CD14-positive monocyte (primary cell): Measurements from ENCODE around the gene KIF26A. TPM values are rescaled to one million over a fixed set of nuclear protein-coding genes. Genes with fewer than 3 reads are reported as not detected.

Experiments
- DNase-seq, 3 donors: peaks; one replicate each; pipeline ENCODE4 v3.0.0-alpha.2; 2011 to 2022
- H2AFZ ChIP-seq: 2 replicates; pipeline ENCODE4 v1.6.0; 2012; ENCODE audit warnings: mild to moderate bottlenecking, low read depth, low read length, inconsistent platforms; ENCODE audit not compliant: insufficient read depth, poor library complexity, severe bottlenecking
- H3K27ac ChIP-seq, 2 donors: 1 replicate in 1 of 2; 2 replicates in 1 of 2; pipeline ENCODE4 v1.5.1; 2012 to 2013; ENCODE audit warnings: low read length in 2 of 2, control low read depth in 1 of 2, inconsistent platforms in 1 of 2, low read depth in 1 of 2, mild to moderate bottlenecking in 1 of 2
- H3K27me3 ChIP-seq, 2 donors: one replicate each; pipeline versions ENCODE4 v1.6.0 to v1.6.1; 2011 to 2013; ENCODE audit warnings: low read length in 2 of 2; ENCODE audit not compliant: control insufficient read depth in 2 of 2, insufficient read depth in 2 of 2
- H3K36me3 ChIP-seq, 2 donors: replicated peaks in 1 of 2; 1 replicate in 1 of 2; 2 replicates in 1 of 2; pipeline versions ENCODE4 v1.5.1 to v1.6.1; 2012 to 2013; ENCODE audit warnings: low read length in 2 of 2, control low read depth in 1 of 2, inconsistent platforms in 1 of 2, mild to moderate bottlenecking in 1 of 2; ENCODE audit not compliant: insufficient read depth in 2 of 2, control insufficient read depth in 1 of 2
- H3K4me1 ChIP-seq, 2 donors: 1 replicate in 1 of 2; 2 replicates in 1 of 2; pipeline versions ENCODE4 v1.5.1 to v1.6.1; 2012 to 2013; ENCODE audit warnings: low read length in 2 of 2, control low read depth in 1 of 2, inconsistent platforms in 1 of 2, mild to moderate bottlenecking in 1 of 2, moderate library complexity in 1 of 2; ENCODE audit not compliant: insufficient read depth in 2 of 2, control insufficient read depth in 1 of 2
- H3K4me2 ChIP-seq: replicated peaks from 2 replicates; pipeline ENCODE3; 2012; ENCODE audit warnings: low read length, moderate library complexity, mild to moderate bottlenecking; ENCODE audit not compliant: poor library complexity, severe bottlenecking; ENCODE audit errors: extremely low read depth
- H3K4me3 ChIP-seq, 3 experiments: fragments of 200-600 bp in 1 of 3; sonication (generic) in 1 of 3; replicated peaks in 1 of 3; 1 replicate in 2 of 3; 2 replicates in 1 of 3; pipeline ENCODE4 v1.5.1; 2011 to 2013; ENCODE audit warnings: low read length in 3 of 3, mild to moderate bottlenecking in 3 of 3, control low read depth in 2 of 3, low read depth in 2 of 3, inconsistent platforms in 1 of 3, moderate library complexity in 1 of 3
- H3K79me2 ChIP-seq: 2 replicates; pipeline ENCODE4 v1.6.0; 2012; ENCODE audit warnings: mild to moderate bottlenecking, control low read depth, inconsistent platforms, low read length, moderate library complexity; ENCODE audit not compliant: insufficient read depth
- H3K9ac ChIP-seq: 2 replicates; pipeline ENCODE4 v1.6.0; 2017; ENCODE audit warnings: low read length, mild to moderate bottlenecking; ENCODE audit not compliant: insufficient read depth, poor library complexity, severe bottlenecking
- H3K9me3 ChIP-seq, 2 donors: replicated peaks in 1 of 2; 1 replicate in 1 of 2; 2 replicates in 1 of 2; pipeline versions ENCODE4 v1.5.1 to v1.6.1; 2012 to 2013; ENCODE audit warnings: low read length in 2 of 2, control low read depth in 1 of 2; ENCODE audit not compliant: control insufficient read depth in 1 of 2, insufficient read depth in 1 of 2
- H4K20me1 ChIP-seq: 2 replicates; pipeline ENCODE4 v1.6.0; 2012; ENCODE audit warnings: mild to moderate bottlenecking, low read length, control low read depth, moderate library complexity; ENCODE audit not compliant: insufficient read depth
- H3K27ac Mint-ChIP-seq, 7 donors: one replicate each; pipeline ENCODE4 v1.8.0; 2020; ENCODE audit warnings: mild to moderate bottlenecking in 7 of 7, mixed read lengths in 7 of 7, moderate library complexity in 6 of 7, inconsistent platforms in 2 of 7
- H3K27me3 Mint-ChIP-seq, 3 donors: one replicate each; pipeline ENCODE4 v1.8.0; 2021 to 2022; ENCODE audit warnings: low read depth in 3 of 3, mild to moderate bottlenecking in 3 of 3, mixed read lengths in 3 of 3, moderate library complexity in 3 of 3, inconsistent platforms in 1 of 3
- H3K36me3 Mint-ChIP-seq, 2 donors: one replicate each; pipeline ENCODE4 v1.8.0; 2020; ENCODE audit warnings: mixed read lengths in 2 of 2, inconsistent platforms in 1 of 2, mild to moderate bottlenecking in 1 of 2
- H3K4me1 Mint-ChIP-seq: one replicate; pipeline ENCODE4 v1.8.0; 2020; ENCODE audit warnings: mild to moderate bottlenecking, mixed read lengths
- H3K4me3 Mint-ChIP-seq, 2 donors: one replicate each; pipeline ENCODE4 v1.8.0; 2020; ENCODE audit warnings: mild to moderate bottlenecking in 2 of 2, mixed read lengths in 2 of 2, moderate library complexity in 1 of 2
- H3K9me3 Mint-ChIP-seq, 7 donors: one replicate each; pipeline ENCODE4 v1.8.0; 2020 to 2022; ENCODE audit warnings: mixed read lengths in 7 of 7, mild to moderate bottlenecking in 6 of 7, moderate library complexity in 6 of 7, inconsistent platforms in 2 of 7
- CTCF ChIP-seq: fragments of 200-600 bp; IDR thresholded peaks from one replicate; pipeline ENCODE4 v1.8.0; 2022; ENCODE audit warnings: antibody characterized with exemption, mild to moderate bottlenecking
- WGBS: methylation state at CpG from one replicate; pipeline ENCODE4 v1.1.5; 2013; ENCODE audit warnings: missing lambda C conversion rate; ENCODE audit not compliant: insufficient coverage; 5-methylcytosine and 5-hydroxymethylcytosine counted together
- intact Hi-C, 2 donors: fragments of 100-400 bp; cut with micrococcal nuclease; formaldehyde crosslinking; loops; one replicate each; pipeline versions ENCODE4 v1.15.0 to v1.15.1; 2023
- polyA plus RNA-seq, 3 donors: library from polyadenylated mRNA; depleted of rRNA in 1 of 3; unstranded in 2 of 3; stranded (reverse) in 1 of 3; fragments of 300-500 nt in 2 of 3; fragments of >200 nt in 1 of 3; fragmentation: Illumina TruSeq in 2 of 3; gene quantifications; 1 replicate in 2 of 3; 2 replicates in 1 of 3; pipeline ENCODE4 v1.2.3, GENCODE V29; 2012 to 2021

KIF26A gene
- polyA plus RNA-seq, 3 donors: not detected

- H3K4me2 ChIP-seq: no peak overlapping the region
- H3K9me3 Mint-ChIP-seq: no peaks in the 10 kb centered on the region
- H3K4me1 ChIP-seq: no peaks in the 10 kb centered on the region
- no peaks in the 10 kb centered on the region for H3K27me3 Mint-ChIP-seq
- no peak overlapping the region for H3K9ac ChIP-seq
- H3K36me3 ChIP-seq: no peaks in the 10 kb centered on the region
- no peaks in the 10 kb centered on the region for H3K27me3 ChIP-seq
- H3K4me1 Mint-ChIP-seq: no peaks in the 10 kb centered on the region
- H2AFZ ChIP-seq: no peak overlapping the region
- no peak overlapping the region for H3K27ac Mint-ChIP-seq
- no peak overlapping the region for H3K27ac ChIP-seq
- intact Hi-C loops: no loop called here
- no peak for TF ChIP-seq CTCF
- WGBS: 99% methylated on average over 33 of the region's 33 CpGs
- no peaks in the 10 kb centered on the region for H4K20me1 ChIP-seq
- no peaks in the 10 kb centered on the region for H3K79me2 ChIP-seq
- no peak overlapping the region for H3K4me3 ChIP-seq
- no peaks in the 10 kb centered on the region for H3K9me3 ChIP-seq
- DNase-seq: no peak
- no peaks in the 10 kb centered on the region for H3K36me3 Mint-ChIP-seq
- no peak overlapping the region for H3K4me3 Mint-ChIP-seq
Observed at GRCh38 chr14:104171895-104172294, 33.5 kb downstream of the KIF26A start.

- Histone ChIP-seq H3K27me3 (no peaks in the 10 kb centered on the region), H3K9me3 (no peaks in the 10 kb centered on the region), H3K36me3 (no peaks in the 10 kb centered on the region), H3K4me2 (no peak overlapping the region), H2AFZ (no peak overlapping the region), H4K20me1 (no peaks in the 10 kb centered on the region), H3K27ac (no peak overlapping the region), H3K9ac (no peak overlapping the region), H3K4me1 (no peaks in the 10 kb centered on the region), H3K4me3 (no peak overlapping the region), H3K79me2 (no peaks in the 10 kb centered on the region)
- 94% methylated on average over 8 of the region's 13 CpGs for WGBS
- no peaks in the 10 kb centered on the region for H3K27me3 Mint-ChIP-seq
- no peak overlapping the region for H3K4me3 Mint-ChIP-seq
- no peaks in the 10 kb centered on the region for H3K9me3 Mint-ChIP-seq
- H3K4me1 Mint-ChIP-seq: no peaks in the 10 kb centered on the region
- no peaks in the 10 kb centered on the region for H3K36me3 Mint-ChIP-seq
- no peak for TF ChIP-seq CTCF
- H3K27ac Mint-ChIP-seq: no peak overlapping the region
- intact Hi-C loops: no loop called here
- DNase-seq: no peak
Observed at GRCh38 chr14:104172349-104172748, 34.0 kb downstream of the KIF26A start.
